ENCODE results near the gene ZNF717.
"Not testable (repeated sequence)": the region's sequence is repeated elsewhere in the genome, so short reads cannot be mapped to it uniquely, and the experiment has no call there.

The ZNF717 gene

GRCh38 chr3:75785081-75785755, at the start of gene ZNF717:
TSS of gene ZNF717 (minus strand) at chr3:75785549. CDS start at chr3:75783362, 2,187 bp downstream.
- peak; percentile 83 to 93 (median 86) for DNase-seq

GRCh38 chr3:75831076-75831475, 45.7 kb upstream of the ZNF717 start:
- not testable (repeated sequence) for DNase-seq

- peak in 1 of 3 experiments; percentile 5 for DNase-seq
Observed at GRCh38 chr3:75818019-75818418, 32.7 kb upstream of the ZNF717 start.

GRCh38 chr3:75816287-75817180, 31.2 kb upstream of the ZNF717 start:
- DNase-seq: peak in 1 of 3 experiments; percentile 23

- no peak for DNase-seq
Observed at GRCh38 chr3:75814797-75815196, 29.4 kb upstream of the ZNF717 start.

- no peak for DNase-seq
Observed at GRCh38 chr3:75782506-75782905, 2.8 kb downstream of the ZNF717 start.

- no peak for DNase-seq
Observed at GRCh38 chr3:75781079-75781745, 4.1 kb downstream of the ZNF717 start.

GRCh38 chr3:75777742-75778141, 7.6 kb downstream of the ZNF717 start:
- not testable (repeated sequence) for DNase-seq

GRCh38 chr3:75771631-75772030, 13.7 kb downstream of the ZNF717 start:
- not testable (repeated sequence) for DNase-seq

- no peak for DNase-seq
Observed at GRCh38 chr3:75768303-75769017, 16.9 kb downstream of the ZNF717 start.

- no peak for DNase-seq
Observed at GRCh38 chr3:75737831-75738493, 47.4 kb downstream of the ZNF717 start.

- DNase-seq: no peak
Observed at GRCh38 chr3:75727985-75728384, 57.4 kb downstream of the ZNF717 start.

GRCh38 chr3:75692061-75692460, 93.3 kb downstream of the ZNF717 start:
- DNase-seq: no peak

- no peak for DNase-seq
Observed at GRCh38 chr3:75687323-75687722, 98.0 kb downstream of the ZNF717 start.

Measured in NCI-H1417 (cell line).